Breast epithelium (tissue), 4 donors: ENCODE results near the gene GGA3. TPM values are rescaled to one million over a fixed set of nuclear protein-coding genes. Genes with fewer than 3 reads are reported as not detected.

Experiments used
- DNase-seq, 2 donors: peaks; one replicate each; pipeline ENCODE4 v3.0.0-alpha.2; 2019; ENCODE audit warnings: low spot score in 2 of 2
- H3K27ac ChIP-seq, 2 donors: fragments of 200-600 bp; sonication (generic) in 1 of 2; one replicate each; pipeline ENCODE4 v1.5.1; 2016 to 2019; ENCODE audit warnings: mild to moderate bottlenecking in 1 of 2
- H3K27me3 ChIP-seq, 2 donors: fragments of 200-600 bp; sonication (generic) in 1 of 2; one replicate each; pipeline versions ENCODE4 v1.5.1 to v1.6.0; 2017 to 2019; ENCODE audit warnings: control low read depth in 1 of 2, mild to moderate bottlenecking in 1 of 2
- H3K36me3 ChIP-seq: fragments of 200-600 bp; one replicate; pipeline ENCODE4 v1.5.1; 2019
- H3K4me1 ChIP-seq, 2 donors: fragments of 200-600 bp; sonication (generic); one replicate each; pipeline ENCODE4 v1.5.1; 2016 to 2019; ENCODE audit warnings: control low read depth in 1 of 2
- H3K4me3 ChIP-seq, 3 donors: fragments of 200-600 bp; sonication (generic); 1 replicate in 2 of 3; 2 replicates in 1 of 3; pipeline ENCODE4 v1.5.1; 2016 to 2019; ENCODE audit warnings: mild to moderate bottlenecking in 3 of 3, moderate library complexity in 2 of 3
- H3K9me3 ChIP-seq, 2 donors: fragments of 200-600 bp; sonication (generic) in 1 of 2; one replicate each; pipeline ENCODE4 v1.5.1; 2016 to 2019; ENCODE audit warnings: control low read depth in 1 of 2
- CTCF ChIP-seq, 3 donors: fragments of 450-650 bp; IDR thresholded peaks; one replicate each; pipeline ENCODE4 v1.5.1; 2016 to 2017; ENCODE audit warnings: antibody characterized with exemption in 3 of 3, mild to moderate bottlenecking in 3 of 3, moderate library complexity in 3 of 3
- POLR2A ChIP-seq: fragments of 450-650 bp; IDR thresholded peaks from one replicate; pipeline ENCODE4 v1.6.1; 2016; ENCODE audit warnings: antibody characterized with exemption, mild to moderate bottlenecking, moderate library complexity
- POLR2AphosphoS5 ChIP-seq, 3 donors: sonication (generic); formaldehyde crosslinking; IDR thresholded peaks; one replicate each; pipeline ENCODE4 v1.6.1; 2017; ENCODE audit warnings: antibody characterized with exemption in 3 of 3
- intact Hi-C: fragments of 100-400 bp; cut with DNase I; formaldehyde crosslinking; loops from one replicate; pipeline ENCODE4 v1.15.1; 2023; ENCODE audit warnings: low total_unique reads
- total RNA-seq, 3 donors: library from RNA; depleted of rRNA; stranded (reverse); fragments of >200 nt; gene quantifications; one replicate each; pipeline ENCODE4 v1.1.0, GENCODE V29; 2016

Gene GGA3
- total RNA-seq, 3 donors from 2014 or later = 20.0 to 35.0 (median 32.8) TPM

DNA sequence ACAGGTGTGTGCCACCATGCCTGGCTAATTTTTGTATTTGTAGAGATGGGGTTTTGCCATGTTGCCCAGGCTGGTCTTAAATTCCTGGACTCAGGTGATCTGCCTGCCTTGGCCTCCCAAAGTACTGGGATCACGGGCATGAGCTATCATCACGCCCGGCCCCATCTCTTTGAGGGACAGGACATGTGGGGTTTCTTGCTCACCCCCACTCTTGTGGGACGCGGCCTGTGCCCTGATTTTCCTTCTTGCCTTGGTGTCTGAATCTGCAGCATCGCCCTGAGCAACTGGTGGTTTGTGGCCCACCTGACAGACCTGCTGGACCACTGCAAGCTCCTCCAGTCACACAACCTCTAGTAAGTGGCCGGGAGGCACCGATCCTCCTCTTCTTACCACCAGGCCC lies 30.3 kb downstream of the GGA3 start:
- no peak overlapping the region for H3K27ac ChIP-seq
- H3K27me3 ChIP-seq = no peaks in the 10 kb centered on the region
- TF ChIP-seq POLR2A (no peak), CTCF (IDR thresholded peaks at IDR 0.05) (no peak), POLR2AphosphoS5 (IDR thresholded peaks at IDR 0.05) (no peak)
- intact Hi-C loops = no loop called here
- DNase-seq = no peak
- H3K4me1 ChIP-seq = no peaks in the 10 kb centered on the region
- no peak overlapping the region for H3K4me3 ChIP-seq
- H3K9me3 ChIP-seq = no peaks in the 10 kb centered on the region
- peaks cover 15% of the 10 kb centered on the region for H3K36me3 ChIP-seq

GRCh38 chr17:75228847-75229246 lies 32.6 kb downstream of the GGA3 start:
- no peak for DNase-seq
- Histone ChIP-seq H3K36me3 (peaks cover 17% of the 10 kb centered on the region), H3K27ac (peak overlapping the region in 1 of 2 donors; percentile 48)

DNA sequence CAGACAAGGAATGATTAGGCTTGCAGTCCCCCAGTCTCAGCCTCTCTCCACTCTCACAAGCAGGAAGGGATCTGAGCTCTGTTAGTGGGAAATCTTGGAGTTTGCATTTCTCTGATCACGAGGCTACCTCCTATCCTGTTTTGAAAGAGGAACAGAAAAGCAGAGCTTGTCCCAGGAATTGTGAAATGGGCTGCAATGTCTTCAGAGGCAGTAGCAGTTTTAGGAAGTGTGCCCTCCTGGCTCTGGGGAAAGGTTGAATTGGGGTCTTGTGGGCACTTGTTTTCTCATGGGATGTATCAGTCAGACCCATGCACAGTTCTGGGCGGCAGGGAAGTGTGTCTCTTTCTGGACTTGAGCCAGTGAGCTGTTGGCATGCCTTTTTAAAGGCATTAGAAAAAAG lies 33.1 kb downstream of the GGA3 start:
- Histone ChIP-seq H3K27me3 (no peaks in the 10 kb centered on the region), H3K4me1 (no peaks in the 10 kb centered on the region), H3K36me3 (peaks cover 17% of the 10 kb centered on the region), H3K4me3 (no peak overlapping the region), H3K9me3 (no peaks in the 10 kb centered on the region), H3K27ac (peak overlapping the region in 1 of 2 donors; percentile 28)
- intact Hi-C loops = no loop called here
- no peak for DNase-seq
- TF ChIP-seq CTCF (IDR thresholded peaks at IDR 0.05) (no peak), POLR2AphosphoS5 (IDR thresholded peaks at IDR 0.05) (no peak), POLR2A (no peak)

More at GRCh38 chr17:75228847-75229246, 32.6 kb downstream of the GGA3 start:
- intact Hi-C loops = no loop called here
- Histone ChIP-seq H3K4me3 (no peak overlapping the region), H3K9me3 (no peaks in the 10 kb centered on the region), H3K27me3 (no peaks in the 10 kb centered on the region), H3K4me1 (no peaks in the 10 kb centered on the region)
- no peak for TF ChIP-seq POLR2A
- no peak for TF ChIP-seq POLR2AphosphoS5 (IDR thresholded peaks at IDR 0.05)
- TF ChIP-seq CTCF (IDR thresholded peaks at IDR 0.05) = no peak

DNA sequence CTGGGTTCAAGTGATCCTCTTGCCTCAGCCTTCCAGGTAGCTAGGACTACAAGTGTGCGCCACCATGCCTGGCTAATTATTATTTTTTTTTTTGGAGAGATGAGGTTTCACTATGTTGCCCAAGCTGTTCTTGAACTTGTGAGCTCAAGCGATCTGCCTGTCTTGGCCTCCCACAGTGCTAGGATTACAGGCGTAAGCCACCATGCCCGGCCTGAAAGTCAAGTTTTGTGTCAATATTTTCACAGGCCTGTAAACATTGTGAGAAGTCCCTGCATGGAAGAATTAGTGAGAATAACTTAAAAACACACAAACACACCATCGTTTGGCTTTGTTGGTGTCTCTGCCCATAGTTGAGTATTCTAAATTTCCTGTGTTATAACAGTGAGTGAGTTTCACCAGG lies 33.7 kb downstream of the GGA3 start:
- no peak for DNase-seq
- peak overlapping the region in 1 of 2 donors; percentile 28 for H3K27ac ChIP-seq
- TF ChIP-seq POLR2A = no peak
- no peak for TF ChIP-seq POLR2AphosphoS5 (IDR thresholded peaks at IDR 0.05)
- TF ChIP-seq CTCF (IDR thresholded peaks at IDR 0.05) = no peak

DNA sequence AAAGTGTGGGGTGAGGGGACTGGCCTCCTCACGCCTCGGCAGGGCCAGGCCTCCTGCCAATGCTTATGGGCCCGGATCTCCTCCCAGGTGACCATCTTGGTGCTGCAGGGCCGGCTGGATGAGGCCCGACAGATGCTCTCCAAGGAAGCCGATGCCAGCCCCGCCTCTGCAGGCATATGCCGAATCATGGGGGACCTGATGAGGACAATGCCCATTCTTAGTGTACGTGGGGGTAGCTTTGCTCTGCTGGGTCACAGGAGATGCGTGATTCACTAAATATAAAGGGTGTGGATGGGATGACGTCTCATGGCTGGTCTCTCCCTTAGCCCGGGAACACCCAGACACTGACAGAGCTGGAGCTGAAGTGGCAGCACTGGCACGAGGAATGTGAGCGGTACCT lies 36.4 kb downstream of the GGA3 start:
- Histone ChIP-seq H3K4me1 (no peaks in the 10 kb centered on the region), H3K4me3 (no peak overlapping the region), H3K27me3 (no peaks in the 10 kb centered on the region), H3K36me3 (peaks cover 9% of the 10 kb centered on the region), H3K9me3 (no peaks in the 10 kb centered on the region), H3K27ac (peak overlapping the region in 1 of 2 donors; percentile 19)
- TF ChIP-seq CTCF (IDR thresholded peaks at IDR 0.05) (no peak), POLR2AphosphoS5 (IDR thresholded peaks at IDR 0.05) (no peak), POLR2A (no peak)
- intact Hi-C loops = no loop called here
- DNase-seq = no peak

More for the DNA sequence above, 33.7 kb downstream of the GGA3 start:
- H3K36me3 ChIP-seq = peaks cover 17% of the 10 kb centered on the region
- no peak overlapping the region for H3K4me3 ChIP-seq
- no peaks in the 10 kb centered on the region for H3K9me3 ChIP-seq
- H3K4me1 ChIP-seq = no peaks in the 10 kb centered on the region
- no peaks in the 10 kb centered on the region for H3K27me3 ChIP-seq
- intact Hi-C loops = no loop called here
